ENCODE results near the gene TMEM220.

TMEM220 gene

GRCh38 chr17:10755592-10756127 is 25.8 kb upstream of the TMEM220 start:
- TF ChIP-seq CTCF (conservative IDR thresholded peaks at IDR 0.05; ENCODE audit: low read depth, low read length) = no peak
- no peak for DNase-seq (ENCODE audit: low read depth)
- H3K4me3 ChIP-seq (ENCODE audit: low read length) = no peak overlapping the region

GRCh38 chr17:10754861-10755591 is 25.2 kb upstream of the TMEM220 start:
- no peak for DNase-seq (ENCODE audit: low read depth)
- TF ChIP-seq CTCF (conservative IDR thresholded peaks at IDR 0.05; ENCODE audit: low read depth, low read length) = no peak
- no peak overlapping the region for H3K4me3 ChIP-seq (ENCODE audit: low read length)

GRCh38 chr17:10754109-10754508 is 24.3 kb upstream of the TMEM220 start:
- DNase-seq (ENCODE audit: low read depth) = no peak
- TF ChIP-seq CTCF (conservative IDR thresholded peaks at IDR 0.05; ENCODE audit: low read depth, low read length) = peak; percentile 62
- H3K4me3 ChIP-seq (ENCODE audit: low read length) = no peak overlapping the region

- TF ChIP-seq CTCF (conservative IDR thresholded peaks at IDR 0.05; ENCODE audit: low read depth, low read length) = no peak
- no peak for DNase-seq (ENCODE audit: low read depth)
- no peak overlapping the region for H3K4me3 ChIP-seq (ENCODE audit: low read length)
Measured at GRCh38 chr17:10752696-10753095, 22.9 kb upstream of the TMEM220 start.

- no peak for DNase-seq (ENCODE audit: low read depth)
- H3K4me3 ChIP-seq (ENCODE audit: low read length) = no peak overlapping the region
- no peak for TF ChIP-seq CTCF (conservative IDR thresholded peaks at IDR 0.05; ENCODE audit: low read depth, low read length)
Measured at GRCh38 chr17:10751563-10751962, 21.7 kb upstream of the TMEM220 start.

- DNase-seq (ENCODE audit: low read depth) = no peak
- H3K4me3 ChIP-seq (ENCODE audit: low read length) = no peak overlapping the region
- TF ChIP-seq CTCF (conservative IDR thresholded peaks at IDR 0.05; ENCODE audit: low read depth, low read length) = no peak
Measured at GRCh38 chr17:10750210-10750609, 20.4 kb upstream of the TMEM220 start.

GRCh38 chr17:10748531-10749181 is 18.8 kb upstream of the TMEM220 start:
- no peak overlapping the region for H3K4me3 ChIP-seq (ENCODE audit: low read length)
- no peak for TF ChIP-seq CTCF (conservative IDR thresholded peaks at IDR 0.05; ENCODE audit: low read depth, low read length)
- DNase-seq (ENCODE audit: low read depth) = no peak

Data from retinal pigment epithelial cell (primary cell).